GM13977 (cell line): ENCODE measurements around the gene TFAP2D.

Experiments
- DNase-seq: peaks from one replicate; pipeline ENCODE4 v3.0.0; 2012; ENCODE audit warnings: low spot score
- CTCF ChIP-seq: IDR thresholded peaks from 2 replicates; pipeline ENCODE4 v1.5.1; 2012; ENCODE audit warnings: mild to moderate bottlenecking, control low read depth; ENCODE audit not compliant: insufficient read depth; ENCODE audit errors: extremely low read depth, missing control alignments
- in situ Hi-C: fragments of 300-500 bp; cut with MboI; formaldehyde crosslinking; loops from one replicate; pipeline ENCODE4 v1.12.0; 2022; ENCODE audit warnings: low sequenced_read_pairs, low pct_unique_long_range_greater_than_20kb, mixed read lengths, inconsistent platforms; ENCODE audit not compliant: unreplicated experiment

The TFAP2D gene

DNA sequence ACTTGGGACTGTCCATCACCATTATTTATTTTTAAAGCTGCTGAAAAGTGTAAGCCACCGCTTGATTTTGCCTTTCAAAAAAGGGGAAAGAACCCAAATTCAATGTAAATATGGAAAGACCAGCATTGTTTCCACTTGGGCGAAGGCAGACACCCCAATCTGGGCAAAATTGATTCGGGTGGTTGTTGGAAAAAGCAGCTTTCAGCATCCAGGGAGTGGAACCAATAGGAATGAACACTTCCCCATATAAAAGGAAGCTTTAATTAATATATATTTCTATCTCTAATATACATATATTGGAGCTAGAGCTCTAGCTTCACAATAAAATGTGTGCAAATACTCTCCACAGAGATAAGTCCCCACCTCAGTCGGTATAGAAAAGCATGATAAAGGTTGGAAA lies at the start of gene TFAP2D:
TSS of gene TFAP2D (plus strand) at position 301 of the 400 bp plus-strand sequence. CDS start 530 bp downstream, outside the sequence.
- in situ Hi-C loops = no loop called here
- DNase-seq = no peak
- TF ChIP-seq CTCF = no peak

DNA sequence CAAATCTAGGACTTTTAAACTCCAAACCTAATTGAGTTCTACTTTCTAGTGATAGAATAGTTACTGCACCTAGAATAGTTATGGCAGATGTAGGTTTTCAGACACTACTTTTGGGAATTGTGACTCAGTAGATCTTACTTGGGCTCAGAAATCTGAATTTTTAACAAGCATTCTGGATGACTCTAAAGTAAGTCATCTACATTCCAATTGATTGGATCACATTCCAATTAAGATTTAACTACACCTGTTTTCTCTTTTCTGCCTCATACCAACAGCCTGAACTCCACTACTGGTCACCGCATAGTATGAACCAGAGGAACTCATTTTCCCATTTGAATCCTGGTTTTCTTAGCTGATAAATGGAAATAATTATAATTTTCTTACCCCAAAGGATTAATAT lies 49.5 kb upstream of the TFAP2D start:
- TF ChIP-seq CTCF = no peak
- in situ Hi-C loops = no loop called here
- no peak for DNase-seq

DNA sequence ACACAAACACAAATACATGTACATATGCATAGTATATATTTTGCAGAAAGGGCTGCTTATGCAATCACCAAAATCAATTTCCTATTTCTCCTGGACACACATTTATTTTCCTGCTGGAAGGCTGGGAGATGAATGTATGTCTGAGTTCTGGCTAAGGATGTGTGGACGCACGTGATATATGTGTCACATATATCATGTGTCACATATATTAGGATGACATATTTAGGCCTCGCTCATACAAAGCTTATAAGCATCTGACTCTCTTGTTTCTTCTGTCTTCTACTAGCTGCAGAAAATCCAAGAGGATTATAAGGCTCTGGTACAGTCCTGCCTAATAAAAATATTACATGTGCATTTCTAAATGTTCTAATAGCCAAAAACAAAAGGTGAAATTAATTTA lies 47.2 kb upstream of the TFAP2D start:
- no peak for DNase-seq
- TF ChIP-seq CTCF = no peak
- in situ Hi-C loops = no loop called here

DNA sequence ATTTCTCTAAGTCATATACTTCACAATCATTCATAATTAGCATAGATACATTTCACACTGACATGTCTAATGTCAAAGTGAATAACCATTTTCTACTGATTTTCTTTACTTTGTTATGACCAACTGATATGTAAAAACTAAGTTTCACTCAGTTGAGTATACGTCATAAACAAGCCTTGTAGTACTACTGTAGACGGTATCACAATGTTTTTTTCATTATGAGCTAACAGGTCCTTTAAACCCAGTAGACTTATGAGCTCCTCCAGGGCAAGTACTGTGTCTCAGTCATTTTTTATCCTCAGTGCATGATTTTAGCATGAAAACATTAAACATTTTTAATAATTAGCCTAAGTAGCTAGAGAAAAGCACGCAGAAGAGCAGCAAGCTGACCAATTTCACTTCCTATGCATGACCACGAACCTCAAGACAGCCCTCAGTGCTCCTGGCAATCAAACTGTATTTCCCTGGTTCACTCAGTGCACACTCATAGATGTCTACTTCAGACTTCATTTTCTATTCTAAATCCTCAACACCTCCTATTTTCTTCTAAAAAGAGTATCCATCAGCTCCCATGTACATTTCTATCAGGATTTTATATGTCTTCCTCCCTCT lies 32.0 kb upstream of the TFAP2D start:
- DNase-seq = no peak
- in situ Hi-C loops = no loop called here
- TF ChIP-seq CTCF = no peak

DNA sequence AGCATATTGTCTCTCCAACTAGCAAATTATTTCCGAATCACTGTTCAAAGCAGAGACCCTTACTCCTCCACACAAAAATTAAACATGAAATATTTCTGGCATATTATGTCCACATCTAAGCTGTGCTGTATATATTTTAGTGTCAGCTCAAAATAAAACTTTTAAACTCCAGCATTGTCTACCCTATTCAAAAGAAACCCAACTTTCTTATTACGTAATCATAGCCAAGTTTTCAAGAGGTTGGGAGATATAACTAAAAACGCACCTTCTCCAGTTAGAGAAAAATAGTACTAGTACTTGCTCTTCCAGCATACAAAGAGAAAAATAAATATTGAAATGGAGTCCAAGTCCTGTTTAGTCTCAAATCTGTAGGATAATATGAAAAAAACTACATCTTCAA lies 24.1 kb upstream of the TFAP2D start:
- in situ Hi-C loops = no loop called here
- DNase-seq = no peak
- TF ChIP-seq CTCF = no peak

GRCh38 chr6:50691814-50692495 lies 21.4 kb upstream of the TFAP2D start:
- no peak for TF ChIP-seq CTCF
- no peak for DNase-seq
- in situ Hi-C loops = no loop called here
